PC-3 (cell line): ENCODE data around the gene ZNF146.

ENCODE experiments used
- EZH2 ChIP-seq: fragments of 300-600 bp; sonication (generic); IDR thresholded peaks from one replicate; pipeline ENCODE4 v1.6.1; 2017; ENCODE audit warnings: antibody characterized with exemption, mild to moderate bottlenecking, low read length; ENCODE audit not compliant: unreplicated experiment
- TF ChIP-seq, protein P1 (sequence below): fragments of 300-600 bp; sonication (generic); conservative IDR thresholded peaks from 2 replicates; pipeline ENCODE4 v1.5.1; 2017; ENCODE audit warnings: antibody characterized with exemption, low read depth, mild to moderate bottlenecking, low read length

DNA sequence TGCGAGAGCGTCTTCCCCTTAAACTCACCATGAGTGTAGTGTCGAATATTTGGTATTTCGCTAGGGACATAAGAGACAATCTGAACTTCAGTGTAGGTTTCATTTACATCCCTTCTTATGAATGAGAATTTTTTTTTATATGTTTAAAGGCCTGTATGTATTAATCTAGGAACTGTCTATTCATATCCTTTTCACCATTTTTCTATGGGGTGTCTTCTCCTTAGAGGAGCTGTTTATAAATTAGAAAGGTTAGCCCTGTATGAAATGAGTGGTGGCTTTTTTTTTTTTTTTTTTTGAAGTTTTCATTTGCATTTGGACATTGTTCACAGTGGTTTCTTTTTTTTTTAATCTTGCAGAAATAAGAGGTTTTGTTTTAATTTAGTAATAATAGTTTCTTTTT, 7.6 kb downstream of the ZNF146 start:
- TF ChIP-seq EZH2: no peak
- TF ChIP-seq, protein P1, sequence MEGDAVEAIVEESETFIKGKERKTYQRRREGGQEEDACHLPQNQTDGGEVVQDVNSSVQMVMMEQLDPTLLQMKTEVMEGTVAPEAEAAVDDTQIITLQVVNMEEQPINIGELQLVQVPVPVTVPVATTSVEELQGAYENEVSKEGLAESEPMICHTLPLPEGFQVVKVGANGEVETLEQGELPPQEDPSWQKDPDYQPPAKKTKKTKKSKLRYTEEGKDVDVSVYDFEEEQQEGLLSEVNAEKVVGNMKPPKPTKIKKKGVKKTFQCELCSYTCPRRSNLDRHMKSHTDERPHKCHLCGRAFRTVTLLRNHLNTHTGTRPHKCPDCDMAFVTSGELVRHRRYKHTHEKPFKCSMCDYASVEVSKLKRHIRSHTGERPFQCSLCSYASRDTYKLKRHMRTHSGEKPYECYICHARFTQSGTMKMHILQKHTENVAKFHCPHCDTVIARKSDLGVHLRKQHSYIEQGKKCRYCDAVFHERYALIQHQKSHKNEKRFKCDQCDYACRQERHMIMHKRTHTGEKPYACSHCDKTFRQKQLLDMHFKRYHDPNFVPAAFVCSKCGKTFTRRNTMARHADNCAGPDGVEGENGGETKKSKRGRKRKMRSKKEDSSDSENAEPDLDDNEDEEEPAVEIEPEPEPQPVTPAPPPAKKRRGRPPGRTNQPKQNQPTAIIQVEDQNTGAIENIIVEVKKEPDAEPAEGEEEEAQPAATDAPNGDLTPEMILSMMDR: no peak
